Measurements from ENCODE around the gene KRT78. TPM values are rescaled to one million over a fixed set of nuclear protein-coding genes. Genes with fewer than 3 reads are reported as not detected.

The KRT78 gene
- total RNA-seq, 1 donor from 2014 or later: not detected

- no peak for TF ChIP-seq CTCF (IDR thresholded peaks at IDR 0.05; ENCODE audit: unreplicated experiment)
- Mint-ChIP-seq H3K36me3 (ENCODE audit: insufficient read depth) (no peaks in the 10 kb centered on the region), H3K27ac (no peak overlapping the region), H3K27me3 (peaks cover 43% of the 10 kb centered on the region), H3K4me1 (ENCODE audit: low read depth) (peaks cover 1% of the 10 kb centered on the region), H3K9me3 (ENCODE audit: low read depth) (no peaks in the 10 kb centered on the region), H3K4me3 (ENCODE audit: low read depth) (no peak overlapping the region)
- no peak for DNase-seq (ENCODE audit: low spot score, unreplicated experiment)
Measured at GRCh38 chr12:52835271-52836041, 13.3 kb downstream of the KRT78 start.

GRCh38 chr12:52834727-52835001 lies 14.1 kb downstream of the KRT78 start:
- Mint-ChIP-seq H3K27ac (no peak overlapping the region), H3K4me3 (ENCODE audit: low read depth) (no peak overlapping the region), H3K4me1 (ENCODE audit: low read depth) (peaks cover 1% of the 10 kb centered on the region), H3K27me3 (peaks cover 36% of the 10 kb centered on the region), H3K36me3 (ENCODE audit: insufficient read depth) (no peaks in the 10 kb centered on the region), H3K9me3 (ENCODE audit: low read depth) (no peaks in the 10 kb centered on the region)
- DNase-seq (ENCODE audit: low spot score, unreplicated experiment): no peak
- TF ChIP-seq CTCF (IDR thresholded peaks at IDR 0.05; ENCODE audit: unreplicated experiment): no peak

- Mint-ChIP-seq H3K27ac (no peak within 1 kb of the TSS), H3K36me3 (ENCODE audit: insufficient read depth) (no peaks in the 10 kb centered on the region), H3K4me1 (ENCODE audit: low read depth) (peaks cover 1% of the 10 kb centered on the region), H3K9me3 (ENCODE audit: low read depth) (no peaks in the 10 kb centered on the region), H3K27me3 (peaks cover 31% of the 10 kb centered on the region), H3K4me3 (ENCODE audit: low read depth) (no peak within 1 kb of the TSS)
- DNase-seq (ENCODE audit: low spot score, unreplicated experiment): no peak
- TF ChIP-seq CTCF (IDR thresholded peaks at IDR 0.05; ENCODE audit: unreplicated experiment): no peak
Measured at GRCh38 chr12:52833922-52834726, 14.7 kb downstream of the KRT78 start, which contains the start of gene KRT79. Gene KRT79 (minus strand): TSS chr12:52834311. CDS start chr12:52834260, 51 bp downstream.

- no peak overlapping the region for H3K27ac Mint-ChIP-seq
- H3K27me3 Mint-ChIP-seq: peaks cover 23% of the 10 kb centered on the region
- DNase-seq (ENCODE audit: low spot score, unreplicated experiment): no peak
Measured at GRCh38 chr12:52832985-52833905, 15.5 kb downstream of the KRT78 start.

More at GRCh38 chr12:52832985-52833905, 15.5 kb downstream of the KRT78 start:
- peaks cover 1% of the 10 kb centered on the region for H3K4me1 Mint-ChIP-seq (ENCODE audit: low read depth)
- H3K9me3 Mint-ChIP-seq (ENCODE audit: low read depth): no peaks in the 10 kb centered on the region
- no peaks in the 10 kb centered on the region for H3K36me3 Mint-ChIP-seq (ENCODE audit: insufficient read depth)
- H3K4me3 Mint-ChIP-seq (ENCODE audit: low read depth): no peak overlapping the region
- TF ChIP-seq CTCF (IDR thresholded peaks at IDR 0.05; ENCODE audit: unreplicated experiment): no peak
